Colonic mucosa (tissue), 4 donors: ENCODE data around the gene NECAB3. TPM values are rescaled to one million over a fixed set of nuclear protein-coding genes. Genes with fewer than 3 reads are reported as not detected.

ENCODE experiments used
- DNase-seq: peaks from one replicate; pipeline ENCODE4 v3.0.0-alpha.2; 2020
- H3K27ac ChIP-seq: fragments of 200-600 bp; one replicate; pipeline ENCODE4 v1.8.0; 2021
- H3K27me3 ChIP-seq: fragments of 200-600 bp; one replicate; pipeline ENCODE4 v1.8.0; 2021
- H3K36me3 ChIP-seq: fragments of 200-600 bp; one replicate; pipeline ENCODE4 v1.8.0; 2021
- H3K4me1 ChIP-seq: fragments of 200-600 bp; one replicate; pipeline ENCODE4 v1.8.0; 2021; ENCODE audit warnings: mild to moderate bottlenecking
- H3K4me3 ChIP-seq: fragments of 200-600 bp; one replicate; pipeline ENCODE4 v1.8.0; 2021
- H3K9ac ChIP-seq, 2 donors: one replicate each; pipeline ENCODE4 v1.7.0; 2013; ENCODE audit warnings: control low read depth in 2 of 2, low read depth in 2 of 2, low read length in 2 of 2
- H3K9me3 ChIP-seq: fragments of 200-600 bp; one replicate; pipeline ENCODE4 v1.8.0; 2021
- intact Hi-C: fragments of 100-400 bp; cut with DNase I; formaldehyde crosslinking; loops from one replicate; pipeline ENCODE4 v1.14.1; 2022
- total RNA-seq, 2 donors: library from RNA; stranded (reverse); fragmentation: NEBNext Ultra II Directional in 1 of 2; extraction: Animal tissue kit (Norgen Biotek cat#: 25700) in 1 of 2; gene quantifications; one replicate each; pipeline ENCODE4 v1.2.1, GENCODE V29; 2021
- TF ChIP-seq, protein P1 (sequence below): fragments of 200-600 bp; IDR thresholded peaks from one replicate; pipeline ENCODE4 v1.8.0; 2022; ENCODE audit warnings: antibody characterized with exemption, mild to moderate bottlenecking
- donor health status: healthy.
- donor health status: DM: no; HTN: no; CAD: no.
- donor health status: DM: no; HTN: no; CAD: no.

NECAB3 gene
- total RNA-seq, 2 donors from 2014 or later = 30.3 to 61.3 TPM

DNA sequence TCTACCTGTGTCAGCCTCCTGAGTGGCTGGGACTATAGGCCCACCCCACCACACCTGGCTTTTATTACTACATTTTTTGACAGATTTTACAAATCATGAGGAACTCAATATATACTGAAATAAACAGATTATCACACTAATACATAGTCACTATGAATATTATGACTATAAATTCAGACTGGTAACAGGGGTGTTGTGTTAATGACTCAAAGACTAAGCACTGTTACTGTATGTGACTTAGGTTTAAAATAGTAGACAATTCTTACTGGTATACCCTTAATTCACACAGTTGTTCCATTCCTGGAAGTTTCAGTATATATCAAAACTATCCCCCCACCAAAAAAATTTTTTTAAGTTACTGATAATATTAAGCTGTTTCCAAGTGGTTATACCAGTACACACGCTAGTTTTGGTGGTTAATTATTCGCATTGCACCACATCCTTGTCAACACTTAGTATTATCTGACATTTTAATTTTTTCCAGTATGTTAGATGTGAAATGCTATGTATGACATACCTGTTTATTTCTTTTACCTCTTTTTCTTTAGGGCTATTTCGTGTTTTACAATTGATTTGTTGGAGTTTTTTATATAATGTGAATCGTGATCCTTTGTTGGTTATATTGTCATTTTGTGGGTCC lies 46.5 kb downstream of the NECAB3 start:
- peaks cover 12% of the 10 kb centered on the region for H3K36me3 ChIP-seq
- H3K27me3 ChIP-seq = no peaks in the 10 kb centered on the region
- intact Hi-C loops = no loop called here

DNA sequence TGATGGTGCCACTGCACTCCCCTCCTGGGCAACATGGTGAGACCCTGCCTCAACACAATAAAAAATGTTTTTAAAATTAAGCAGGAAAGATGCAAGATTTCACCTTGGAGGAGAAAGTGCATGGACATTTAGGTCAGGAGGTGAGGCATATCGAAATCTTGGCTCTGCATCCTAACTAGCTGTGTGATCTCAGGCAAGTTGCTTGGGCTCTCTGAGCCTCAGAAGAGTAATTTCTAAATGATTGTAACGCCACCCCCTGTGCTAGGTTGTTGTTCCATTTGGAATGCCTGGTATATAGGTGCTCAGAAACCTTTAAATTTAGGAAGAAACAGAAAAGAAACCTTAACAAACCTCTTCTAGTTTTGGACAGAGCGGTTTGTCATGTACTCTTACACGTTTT lies 48.0 kb downstream of the NECAB3 start:
- no peak for DNase-seq
- no peaks in the 10 kb centered on the region for H3K9me3 ChIP-seq
- peaks cover 12% of the 10 kb centered on the region for H3K36me3 ChIP-seq
- TF ChIP-seq, protein P1, sequence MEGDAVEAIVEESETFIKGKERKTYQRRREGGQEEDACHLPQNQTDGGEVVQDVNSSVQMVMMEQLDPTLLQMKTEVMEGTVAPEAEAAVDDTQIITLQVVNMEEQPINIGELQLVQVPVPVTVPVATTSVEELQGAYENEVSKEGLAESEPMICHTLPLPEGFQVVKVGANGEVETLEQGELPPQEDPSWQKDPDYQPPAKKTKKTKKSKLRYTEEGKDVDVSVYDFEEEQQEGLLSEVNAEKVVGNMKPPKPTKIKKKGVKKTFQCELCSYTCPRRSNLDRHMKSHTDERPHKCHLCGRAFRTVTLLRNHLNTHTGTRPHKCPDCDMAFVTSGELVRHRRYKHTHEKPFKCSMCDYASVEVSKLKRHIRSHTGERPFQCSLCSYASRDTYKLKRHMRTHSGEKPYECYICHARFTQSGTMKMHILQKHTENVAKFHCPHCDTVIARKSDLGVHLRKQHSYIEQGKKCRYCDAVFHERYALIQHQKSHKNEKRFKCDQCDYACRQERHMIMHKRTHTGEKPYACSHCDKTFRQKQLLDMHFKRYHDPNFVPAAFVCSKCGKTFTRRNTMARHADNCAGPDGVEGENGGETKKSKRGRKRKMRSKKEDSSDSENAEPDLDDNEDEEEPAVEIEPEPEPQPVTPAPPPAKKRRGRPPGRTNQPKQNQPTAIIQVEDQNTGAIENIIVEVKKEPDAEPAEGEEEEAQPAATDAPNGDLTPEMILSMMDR = no peak
- no peak overlapping the region for H3K9ac ChIP-seq
- no peaks in the 10 kb centered on the region for H3K4me1 ChIP-seq
- H3K4me3 ChIP-seq = no peak overlapping the region
- H3K27me3 ChIP-seq = no peaks in the 10 kb centered on the region
- H3K27ac ChIP-seq = no peak overlapping the region
- intact Hi-C loops = no loop called here

More for the DNA sequence above, 46.5 kb downstream of the NECAB3 start:
- TF ChIP-seq, protein P1 = no peak
- DNase-seq = no peak
- H3K4me1 ChIP-seq = no peaks in the 10 kb centered on the region
- H3K9ac ChIP-seq = no peak overlapping the region
- no peak overlapping the region for H3K27ac ChIP-seq
- H3K4me3 ChIP-seq = no peak overlapping the region
- no peaks in the 10 kb centered on the region for H3K9me3 ChIP-seq

DNA sequence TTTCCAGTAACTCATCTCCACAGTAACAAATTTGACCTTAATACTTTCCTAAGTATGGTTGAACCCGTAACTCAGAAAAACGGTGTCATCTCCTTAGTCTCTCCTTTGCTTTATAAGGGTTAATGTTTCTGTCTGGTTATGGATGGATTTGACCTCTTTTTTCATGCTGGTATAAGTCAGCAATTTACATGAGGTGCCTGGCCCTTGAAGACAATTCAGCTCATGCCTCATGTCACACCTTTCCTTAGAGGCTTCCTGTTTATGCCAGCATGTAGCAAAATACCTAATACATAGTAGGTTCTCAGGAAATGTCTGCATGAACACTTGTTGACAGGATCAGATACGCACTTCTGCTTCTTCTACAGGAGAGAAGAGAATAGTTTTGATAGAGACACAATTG lies 49.8 kb downstream of the NECAB3 start:
- H3K4me1 ChIP-seq = no peaks in the 10 kb centered on the region
- TF ChIP-seq, protein P1 = no peak
- no peaks in the 10 kb centered on the region for H3K27me3 ChIP-seq
- no peak for DNase-seq
- intact Hi-C loops = no loop called here
- no peaks in the 10 kb centered on the region for H3K9me3 ChIP-seq
- no peak overlapping the region for H3K9ac ChIP-seq
- H3K36me3 ChIP-seq = peaks cover 9% of the 10 kb centered on the region
- H3K27ac ChIP-seq = no peak overlapping the region
- no peak overlapping the region for H3K4me3 ChIP-seq

DNA sequence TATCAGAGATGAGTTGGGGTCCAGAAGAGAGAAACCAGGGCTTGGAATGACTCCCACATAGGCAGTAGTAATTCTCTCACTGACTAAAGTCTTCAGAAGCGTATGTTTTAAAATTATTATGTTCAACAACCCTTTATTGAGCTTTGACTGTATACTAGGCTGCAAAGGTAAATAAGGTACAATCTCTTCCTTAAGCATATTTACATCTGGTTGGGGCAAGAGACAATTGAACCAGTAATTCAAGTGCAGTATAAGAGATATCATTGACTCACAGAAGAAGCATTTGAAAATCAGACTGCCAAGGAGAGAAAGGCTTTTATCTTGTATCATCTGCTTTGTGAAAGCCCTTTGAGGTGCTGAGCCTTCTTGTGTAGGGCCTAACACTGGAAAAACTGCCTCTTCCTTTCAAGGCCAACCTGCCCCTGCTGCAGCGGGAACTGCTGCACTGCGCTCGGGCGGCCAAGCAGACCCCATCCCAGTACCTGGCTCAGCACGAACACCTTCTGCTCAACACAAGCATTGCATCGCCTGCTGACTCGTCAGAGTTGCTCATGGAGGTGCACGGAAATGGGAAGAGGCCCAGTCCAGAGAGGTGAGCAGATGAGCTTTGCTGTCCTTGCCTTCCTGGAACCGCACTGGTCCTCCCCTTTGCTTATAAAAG lies 51.4 kb downstream of the NECAB3 start:
- intact Hi-C loops = no loop called here
- Histone ChIP-seq H3K36me3 (peaks cover 8% of the 10 kb centered on the region), H3K9ac (no peak overlapping the region), H3K4me1 (no peaks in the 10 kb centered on the region), H3K9me3 (no peaks in the 10 kb centered on the region), H3K27ac (no peak overlapping the region), H3K27me3 (no peaks in the 10 kb centered on the region), H3K4me3 (no peak overlapping the region)
- TF ChIP-seq, protein P1 = no peak
- no peak for DNase-seq

DNA sequence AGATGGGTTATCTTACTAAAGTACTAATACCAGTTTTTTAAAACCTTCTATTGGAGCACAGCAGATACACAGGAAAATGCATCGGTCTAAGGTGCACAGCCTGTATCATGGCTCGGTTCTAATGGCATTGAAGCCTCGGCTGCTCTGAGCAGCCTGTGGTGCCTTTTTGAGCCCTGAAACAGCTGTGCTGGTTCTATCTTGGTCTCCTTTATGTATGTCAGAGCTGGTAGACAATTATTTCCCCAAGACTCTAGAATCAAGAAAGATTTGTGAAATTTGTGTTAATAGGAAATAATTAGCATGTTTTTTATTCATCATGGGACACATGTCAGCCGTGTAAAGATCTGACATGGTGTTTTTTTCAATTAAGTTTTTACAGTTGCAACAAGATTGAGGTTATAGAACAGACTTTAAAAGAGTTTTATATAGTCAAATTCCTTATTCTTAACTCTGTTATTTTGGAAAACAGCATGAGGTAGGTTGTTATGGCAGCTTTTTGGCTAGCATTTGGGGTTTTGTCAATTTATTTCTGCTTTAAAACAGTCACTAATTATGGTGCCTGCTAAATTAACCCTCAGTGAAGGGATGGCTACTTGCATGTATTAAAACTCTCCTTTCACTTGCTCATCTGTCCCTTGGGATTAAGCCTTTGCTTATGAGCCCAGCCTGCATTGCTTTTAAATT lies 52.4 kb downstream of the NECAB3 start:
- Histone ChIP-seq H3K9me3 (no peaks in the 10 kb centered on the region), H3K4me1 (no peaks in the 10 kb centered on the region), H3K27me3 (no peaks in the 10 kb centered on the region), H3K36me3 (peaks cover 8% of the 10 kb centered on the region), H3K4me3 (no peak overlapping the region), H3K27ac (no peak overlapping the region), H3K9ac (no peak overlapping the region)
- no peak for DNase-seq
- TF ChIP-seq, protein P1 = no peak
- intact Hi-C loops = no loop called here
